NCI-H128 (cell line): ENCODE data around the gene CFB.
"Not testable (repeated sequence)": the region's sequence is repeated elsewhere in the genome, so short reads cannot be mapped to it uniquely, and the experiment has no call there.

ENCODE experiments used
- DNase-seq: peaks from one replicate; lab custom pipeline; 2025; ENCODE audit not compliant: unreplicated experiment; lab: John Stamatoyannopoulos, UW

The CFB gene

GRCh38 chr6:31970604-31971271, 24.8 kb downstream of the CFB start:
- peak; percentile 25 for DNase-seq

GRCh38 chr6:31971279-31971992, 25.5 kb downstream of the CFB start:
- no peak for DNase-seq

- DNase-seq = peak; percentile 84
These were observed 26.3 kb downstream of the CFB start, which contains the start of gene DXO for GRCh38 chr6:31971993-31972708. Gene DXO (minus strand): TSS chr6:31972138. CDS start chr6:31971675, 463 bp downstream.

- no peak for DNase-seq
These were observed 26.9 kb downstream of the CFB start for GRCh38 chr6:31972709-31973350.

- DNase-seq = not testable (repeated sequence)
These were observed 30.2 kb downstream of the CFB start for GRCh38 chr6:31976065-31976464.

- no peak for DNase-seq
These were observed 32.0 kb downstream of the CFB start for GRCh38 chr6:31977816-31978431.

GRCh38 chr6:31978831-31979230, 32.9 kb downstream of the CFB start:
- DNase-seq = no peak

- DNase-seq = no peak
These were observed 33.5 kb downstream of the CFB start for GRCh38 chr6:31979238-31979898.

- DNase-seq = not testable (repeated sequence)
These were observed 34.4 kb downstream of the CFB start for GRCh38 chr6:31980195-31980876.

- not testable (repeated sequence) for DNase-seq
These were observed 35.1 kb downstream of the CFB start for GRCh38 chr6:31980998-31981397.

GRCh38 chr6:31981744-31982143, 35.8 kb downstream of the CFB start, which contains the start of gene C4A:
Gene C4A (plus strand): TSS chr6:31982057. CDS start chr6:31982108, 51 bp downstream.
- DNase-seq = not testable (repeated sequence)

GRCh38 chr6:31989363-31989762, 43.5 kb downstream of the CFB start:
- not testable (repeated sequence) for DNase-seq

- not testable (repeated sequence) for DNase-seq
These were observed 48.5 kb downstream of the CFB start for GRCh38 chr6:31994421-31994820.

- DNase-seq = not testable (repeated sequence)
These were observed 50.5 kb downstream of the CFB start for GRCh38 chr6:31996385-31996784.
